ENCODE data around the gene SLC39A12.

The SLC39A12 gene

GRCh38 chr10:18085855-18086254, 134.1 kb downstream of the SLC39A12 start:
- TF ChIP-seq SUZ12 (IDR thresholded peaks at IDR 0.05; ENCODE audit: extremely low read depth, insufficient read depth, insufficient read length) (no peak), YY1 (IDR thresholded peaks at IDR 0.05; ENCODE audit: insufficient read depth, insufficient read length) (no peak), ZNF274 (IDR thresholded peaks at IDR 0.05; ENCODE audit: low read depth, low read length) (no peak)
- H3K36me3 ChIP-seq (ENCODE audit: insufficient read depth, insufficient read length, low read length): no peaks in the 10 kb centered on the region
- H3K4me3 ChIP-seq (ENCODE audit: insufficient read length, low read depth): no peak overlapping the region
- no peak overlapping the region for H3K9ac ChIP-seq (ENCODE audit: insufficient read length, low read depth)
- no peaks in the 10 kb centered on the region for H3K4me1 ChIP-seq (ENCODE audit: insufficient read depth, insufficient read length)
- H3K27me3 ChIP-seq (ENCODE audit: insufficient read depth, insufficient read length): no peaks in the 10 kb centered on the region
- no peaks in the 10 kb centered on the region for H3K9me3 ChIP-seq (ENCODE audit: insufficient read depth, low read length)
- no peak for DNase-seq (ENCODE audit: low read depth, low spot score)

- DNase-seq (ENCODE audit: low read depth, low spot score): no peak
- Histone ChIP-seq H3K9ac (ENCODE audit: insufficient read length, low read depth) (no peak overlapping the region), H3K4me3 (ENCODE audit: insufficient read length, low read depth) (no peak overlapping the region), H3K27me3 (ENCODE audit: insufficient read depth, insufficient read length) (no peaks in the 10 kb centered on the region), H3K4me1 (ENCODE audit: insufficient read depth, insufficient read length) (no peaks in the 10 kb centered on the region), H3K9me3 (ENCODE audit: insufficient read depth, low read length) (no peaks in the 10 kb centered on the region), H3K36me3 (ENCODE audit: insufficient read depth, insufficient read length, low read length) (no peaks in the 10 kb centered on the region)
- no peak for TF ChIP-seq SUZ12 (IDR thresholded peaks at IDR 0.05; ENCODE audit: extremely low read depth, insufficient read depth, insufficient read length)
- no peak for TF ChIP-seq ZNF274 (IDR thresholded peaks at IDR 0.05; ENCODE audit: low read depth, low read length)
- no peak for TF ChIP-seq YY1 (IDR thresholded peaks at IDR 0.05; ENCODE audit: insufficient read depth, insufficient read length)
Observed at GRCh38 chr10:18086746-18087145, 135.0 kb downstream of the SLC39A12 start.

GRCh38 chr10:18087355-18087754, 135.6 kb downstream of the SLC39A12 start:
- Histone ChIP-seq H3K27me3 (ENCODE audit: insufficient read depth, insufficient read length) (no peaks in the 10 kb centered on the region), H3K36me3 (ENCODE audit: insufficient read depth, insufficient read length, low read length) (no peaks in the 10 kb centered on the region), H3K9me3 (ENCODE audit: insufficient read depth, low read length) (no peaks in the 10 kb centered on the region), H3K4me3 (ENCODE audit: insufficient read length, low read depth) (no peak overlapping the region), H3K4me1 (ENCODE audit: insufficient read depth, insufficient read length) (no peaks in the 10 kb centered on the region), H3K9ac (ENCODE audit: insufficient read length, low read depth) (no peak overlapping the region)
- TF ChIP-seq ZNF274 (IDR thresholded peaks at IDR 0.05; ENCODE audit: low read depth, low read length) (no peak), SUZ12 (IDR thresholded peaks at IDR 0.05; ENCODE audit: extremely low read depth, insufficient read depth, insufficient read length) (no peak), YY1 (IDR thresholded peaks at IDR 0.05; ENCODE audit: insufficient read depth, insufficient read length) (no peak)
- no peak for DNase-seq (ENCODE audit: low read depth, low spot score)
